ENCODE data around the gene GABRB3.
"Not testable (repeated sequence)": the region's sequence is repeated elsewhere in the genome, so short reads cannot be mapped to it uniquely, and the experiment has no call there.

The GABRB3 gene

GRCh38 chr15:26731965-26732364 lies 40.9 kb downstream of the GABRB3 start:
- no peak for DNase-seq

GRCh38 chr15:26729581-26729980 lies 43.3 kb downstream of the GABRB3 start:
- DNase-seq = peak; percentile 1

GRCh38 chr15:26729030-26729429 lies 43.8 kb downstream of the GABRB3 start:
- DNase-seq = no peak

- no peak for DNase-seq
Observed at GRCh38 chr15:26724381-26725150, 48.3 kb downstream of the GABRB3 start.

- DNase-seq = no peak
Observed at GRCh38 chr15:26722621-26723160, 50.2 kb downstream of the GABRB3 start.

GRCh38 chr15:26721232-26721967 lies 51.5 kb downstream of the GABRB3 start:
- no peak for DNase-seq

- no peak for DNase-seq
Observed at GRCh38 chr15:26720546-26720945, 52.3 kb downstream of the GABRB3 start.

- DNase-seq = not testable (repeated sequence)
Observed at GRCh38 chr15:26719866-26720265, 53.0 kb downstream of the GABRB3 start.

- DNase-seq = no peak
Observed at GRCh38 chr15:26716069-26716468, 56.8 kb downstream of the GABRB3 start.

GRCh38 chr15:26713498-26713897 lies 59.4 kb downstream of the GABRB3 start:
- no peak for DNase-seq

- no peak for DNase-seq
Observed at GRCh38 chr15:26712335-26712734, 60.5 kb downstream of the GABRB3 start.

GRCh38 chr15:26711445-26711844 lies 61.4 kb downstream of the GABRB3 start:
- DNase-seq = no peak

- no peak for DNase-seq
Observed at GRCh38 chr15:26702381-26702780, 70.5 kb downstream of the GABRB3 start.

GRCh38 chr15:26698555-26698954 lies 74.3 kb downstream of the GABRB3 start:
- no peak for DNase-seq

GRCh38 chr15:26697913-26698312 lies 75.0 kb downstream of the GABRB3 start:
- no peak for DNase-seq

- no peak for DNase-seq
Observed at GRCh38 chr15:26691249-26691648, 81.6 kb downstream of the GABRB3 start.

GRCh38 chr15:26690778-26691177 lies 82.1 kb downstream of the GABRB3 start:
- DNase-seq = no peak

- DNase-seq = no peak
Observed at GRCh38 chr15:26689462-26689861, 83.4 kb downstream of the GABRB3 start.

- DNase-seq = no peak
Observed at GRCh38 chr15:26686547-26687187, 86.2 kb downstream of the GABRB3 start.

- no peak for DNase-seq
Observed at GRCh38 chr15:26682598-26683164, 90.2 kb downstream of the GABRB3 start.

- no peak for DNase-seq
Observed at GRCh38 chr15:26679927-26680326, 92.9 kb downstream of the GABRB3 start.

GRCh38 chr15:26676115-26676514 lies 96.8 kb downstream of the GABRB3 start:
- DNase-seq = no peak

- no peak for DNase-seq
Observed at GRCh38 chr15:26674467-26674866, 98.4 kb downstream of the GABRB3 start.

Data from MV-4-11 (cell line).